ENCODE results near the gene VANGL2.

The VANGL2 gene

DNA sequence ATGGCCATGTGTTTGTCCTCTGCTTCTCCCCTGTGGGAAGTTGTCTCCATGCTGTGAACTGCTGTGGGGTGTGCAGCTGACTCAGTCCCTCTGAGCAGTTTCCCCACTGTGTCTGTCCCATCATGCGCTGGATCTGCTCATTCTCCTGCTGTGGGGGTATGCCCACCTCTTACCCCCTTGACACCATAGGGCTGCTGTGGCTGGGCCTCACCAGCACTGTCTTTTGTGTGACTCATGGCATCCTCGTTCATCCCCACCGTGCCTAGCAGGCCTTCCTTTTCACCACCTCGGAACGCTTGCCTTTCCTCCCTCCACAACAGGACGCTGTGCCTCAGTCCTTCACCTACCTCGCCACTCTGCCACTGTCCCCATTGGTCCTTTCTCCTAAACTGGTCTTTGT is 27.3 kb downstream of the VANGL2 start:
- Histone ChIP-seq H3K27ac (no peak overlapping the region), H3K79me2 (ENCODE audit: insufficient read depth, low read depth) (no peaks in the 10 kb centered on the region), H2AFZ (ENCODE audit: low read depth) (no peak overlapping the region), H3K27me3 (ENCODE audit: insufficient read depth, low read depth) (no peaks in the 10 kb centered on the region), H3K9ac (no peak overlapping the region), H3K4me1 (ENCODE audit: low read depth, poor library complexity, severe bottlenecking) (peaks cover 49% of the 10 kb centered on the region), H3K36me3 (ENCODE audit: insufficient read depth) (no peaks in the 10 kb centered on the region), H4K20me1 (ENCODE audit: insufficient read depth) (no peaks in the 10 kb centered on the region), H3K4me3 (IDR thresholded peaks at IDR 0.05; ENCODE audit: insufficient read depth, low read depth, low read length) (no peak overlapping the region), H3K4me2 (no peak overlapping the region)
- TF ChIP-seq, protein P1, sequence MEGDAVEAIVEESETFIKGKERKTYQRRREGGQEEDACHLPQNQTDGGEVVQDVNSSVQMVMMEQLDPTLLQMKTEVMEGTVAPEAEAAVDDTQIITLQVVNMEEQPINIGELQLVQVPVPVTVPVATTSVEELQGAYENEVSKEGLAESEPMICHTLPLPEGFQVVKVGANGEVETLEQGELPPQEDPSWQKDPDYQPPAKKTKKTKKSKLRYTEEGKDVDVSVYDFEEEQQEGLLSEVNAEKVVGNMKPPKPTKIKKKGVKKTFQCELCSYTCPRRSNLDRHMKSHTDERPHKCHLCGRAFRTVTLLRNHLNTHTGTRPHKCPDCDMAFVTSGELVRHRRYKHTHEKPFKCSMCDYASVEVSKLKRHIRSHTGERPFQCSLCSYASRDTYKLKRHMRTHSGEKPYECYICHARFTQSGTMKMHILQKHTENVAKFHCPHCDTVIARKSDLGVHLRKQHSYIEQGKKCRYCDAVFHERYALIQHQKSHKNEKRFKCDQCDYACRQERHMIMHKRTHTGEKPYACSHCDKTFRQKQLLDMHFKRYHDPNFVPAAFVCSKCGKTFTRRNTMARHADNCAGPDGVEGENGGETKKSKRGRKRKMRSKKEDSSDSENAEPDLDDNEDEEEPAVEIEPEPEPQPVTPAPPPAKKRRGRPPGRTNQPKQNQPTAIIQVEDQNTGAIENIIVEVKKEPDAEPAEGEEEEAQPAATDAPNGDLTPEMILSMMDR (conservative IDR thresholded peaks at IDR 0.05; ENCODE audit: low read depth, low read length): no peak

DNA sequence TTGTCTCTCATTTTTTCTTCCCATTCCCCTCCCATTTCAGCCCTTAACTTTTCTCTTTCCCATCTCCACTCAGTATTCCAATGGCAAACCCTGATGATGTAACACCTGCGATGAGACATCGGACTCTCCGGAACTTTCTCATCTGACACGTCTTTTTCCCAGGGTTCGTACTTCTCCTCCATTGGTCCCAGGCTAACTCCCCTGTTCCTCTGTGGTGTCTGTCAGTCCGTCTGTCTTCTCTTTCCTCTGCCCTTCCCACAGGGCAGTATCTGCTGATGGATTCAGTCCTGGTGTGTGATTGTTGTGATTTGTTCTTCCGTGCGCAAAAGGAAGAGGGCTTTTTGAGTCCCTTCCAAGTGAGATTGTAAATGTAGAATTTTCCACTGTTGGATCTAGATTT is 27.7 kb downstream of the VANGL2 start:
- Histone ChIP-seq H4K20me1 (ENCODE audit: insufficient read depth) (no peaks in the 10 kb centered on the region), H3K9ac (no peak overlapping the region), H3K4me1 (ENCODE audit: low read depth, poor library complexity, severe bottlenecking) (peaks cover 53% of the 10 kb centered on the region), H3K27ac (no peak overlapping the region), H3K4me3 (IDR thresholded peaks at IDR 0.05; ENCODE audit: insufficient read depth, low read depth, low read length) (no peak overlapping the region), H3K79me2 (ENCODE audit: insufficient read depth, low read depth) (no peaks in the 10 kb centered on the region), H2AFZ (ENCODE audit: low read depth) (no peak overlapping the region), H3K36me3 (ENCODE audit: insufficient read depth) (no peaks in the 10 kb centered on the region), H3K4me2 (peak overlapping the region; percentile 64; the same call in 1 of the 2 replicates), H3K27me3 (ENCODE audit: insufficient read depth, low read depth) (no peaks in the 10 kb centered on the region)
- TF ChIP-seq, protein P1 (conservative IDR thresholded peaks at IDR 0.05; ENCODE audit: low read depth, low read length): no peak

DNA sequence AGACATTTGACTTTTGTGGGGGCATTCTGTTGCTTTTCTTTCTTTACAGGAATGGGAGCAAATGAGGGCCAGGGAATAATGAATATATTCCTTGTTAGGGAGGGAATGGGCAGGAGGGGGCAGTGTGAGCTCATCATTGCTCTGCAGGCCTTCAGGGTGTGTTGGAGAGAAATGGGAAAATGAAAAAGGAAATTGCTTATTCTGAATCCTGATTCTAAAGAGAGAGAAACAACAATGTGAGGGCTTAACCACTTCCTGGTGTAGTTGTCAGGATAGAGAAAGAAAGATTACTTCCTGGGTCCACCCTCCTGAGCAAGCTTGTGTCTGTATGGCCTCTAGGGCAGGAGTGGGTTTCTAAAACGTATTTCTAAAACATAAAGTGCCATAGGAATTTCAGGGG is 28.3 kb downstream of the VANGL2 start:
- H3K4me2 ChIP-seq: peak overlapping the region; percentile 64
- H2AFZ ChIP-seq (ENCODE audit: low read depth): peak overlapping the region; percentile 39; the same call in 1 of the 2 replicates
- no peaks in the 10 kb centered on the region for H3K79me2 ChIP-seq (ENCODE audit: insufficient read depth, low read depth)
- TF ChIP-seq, protein P1 (conservative IDR thresholded peaks at IDR 0.05; ENCODE audit: low read depth, low read length): peak; percentile 99
- no peaks in the 10 kb centered on the region for H4K20me1 ChIP-seq (ENCODE audit: insufficient read depth)
- H3K27me3 ChIP-seq (ENCODE audit: insufficient read depth, low read depth): no peaks in the 10 kb centered on the region
- no peak overlapping the region for H3K4me3 ChIP-seq (IDR thresholded peaks at IDR 0.05; ENCODE audit: insufficient read depth, low read depth, low read length)
- H3K36me3 ChIP-seq (ENCODE audit: insufficient read depth): no peaks in the 10 kb centered on the region
- peak overlapping the region; percentile 30; the same call in 1 of the 2 replicates for H3K27ac ChIP-seq
- peaks cover 53% of the 10 kb centered on the region for H3K4me1 ChIP-seq (ENCODE audit: low read depth, poor library complexity, severe bottlenecking)
- H3K9ac ChIP-seq: no peak overlapping the region; the same call in 1 of the 2 replicates

DNA sequence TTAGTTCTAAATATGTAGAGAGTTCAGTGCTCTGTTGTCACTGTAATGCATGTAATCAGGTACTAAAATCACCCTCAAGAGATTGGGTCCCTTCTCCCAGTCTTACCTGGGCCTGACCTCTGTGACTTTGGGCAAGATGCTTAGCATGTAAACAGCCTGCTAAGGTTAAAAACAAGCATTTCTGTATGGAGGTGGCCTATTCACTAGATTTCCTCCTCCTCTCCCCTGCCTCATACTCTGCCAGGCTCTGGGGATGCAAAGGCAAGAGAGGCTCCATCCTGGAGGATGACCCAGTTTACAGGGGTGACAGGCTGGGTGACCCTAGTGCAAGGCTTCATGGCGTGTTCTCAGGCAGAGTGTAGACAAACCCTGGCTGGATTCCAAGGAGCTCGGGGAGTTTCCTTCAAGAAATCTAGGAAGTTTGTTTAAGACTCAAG is 28.8 kb downstream of the VANGL2 start:
- H3K4me1 ChIP-seq (ENCODE audit: low read depth, poor library complexity, severe bottlenecking): peaks cover 53% of the 10 kb centered on the region
- no peaks in the 10 kb centered on the region for H4K20me1 ChIP-seq (ENCODE audit: insufficient read depth)
- no peaks in the 10 kb centered on the region for H3K36me3 ChIP-seq (ENCODE audit: insufficient read depth)
- H2AFZ ChIP-seq (ENCODE audit: low read depth): peak overlapping the region; percentile 39
- no peaks in the 10 kb centered on the region for H3K27me3 ChIP-seq (ENCODE audit: insufficient read depth, low read depth)
- no peaks in the 10 kb centered on the region for H3K79me2 ChIP-seq (ENCODE audit: insufficient read depth, low read depth)
- H3K9ac ChIP-seq: peak overlapping the region; percentile 2; the same call in 1 of the 2 replicates
- H3K4me3 ChIP-seq (IDR thresholded peaks at IDR 0.05; ENCODE audit: insufficient read depth, low read depth, low read length): peak overlapping the region; percentile 76
- TF ChIP-seq, protein P1 (conservative IDR thresholded peaks at IDR 0.05; ENCODE audit: low read depth, low read length): no peak
- H3K4me2 ChIP-seq: peak overlapping the region; percentile 64
- peak overlapping the region; percentile 30 for H3K27ac ChIP-seq

All from KMS-11 (cell line).